Thymus (tissue), 14 donors: ENCODE measurements around the gene CSRP2. TPM values are rescaled to one million over a fixed set of nuclear protein-coding genes. Genes with fewer than 3 reads are reported as not detected.

Experiments
- DNase-seq, 9 donors: peaks; one replicate each; pipeline ENCODE4 v3.0.0-alpha.2; 2013; ENCODE audit warnings: low spot score in 9 of 9, low read depth in 6 of 9, missing footprints in 1 of 9
- H3K27ac ChIP-seq, 2 donors: one replicate each; pipeline ENCODE4 v1.5.1; 2013; ENCODE audit warnings: control low read depth in 1 of 2, low read depth in 1 of 2, low read length in 1 of 2, mild to moderate bottlenecking in 1 of 2, moderate library complexity in 1 of 2
- H3K27me3 ChIP-seq, 2 donors: one replicate each; pipeline ENCODE4 v1.5.1; 2013; ENCODE audit warnings: low read length in 1 of 2; ENCODE audit not compliant: control insufficient read depth in 2 of 2, insufficient read depth in 1 of 2
- H3K36me3 ChIP-seq, 2 donors: one replicate each; pipeline ENCODE4 v1.5.1; 2013; ENCODE audit warnings: low read length in 1 of 2, mild to moderate bottlenecking in 1 of 2, moderate library complexity in 1 of 2; ENCODE audit not compliant: control insufficient read depth in 2 of 2, insufficient read depth in 2 of 2
- H3K4me1 ChIP-seq, 2 donors: one replicate each; pipeline ENCODE4 v1.5.1; 2013; ENCODE audit warnings: low read length in 2 of 2; ENCODE audit not compliant: control insufficient read depth in 2 of 2, insufficient read depth in 2 of 2
- H3K4me3 ChIP-seq, 2 donors: one replicate each; pipeline ENCODE4 v1.5.1; 2013; ENCODE audit warnings: low read length in 2 of 2, control low read depth in 1 of 2, mild to moderate bottlenecking in 1 of 2
- H3K9me3 ChIP-seq, 2 donors: one replicate each; pipeline ENCODE4 v1.5.1; 2013; ENCODE audit warnings: low read length in 1 of 2, mild to moderate bottlenecking in 1 of 2; ENCODE audit not compliant: control insufficient read depth in 2 of 2, insufficient read depth in 1 of 2
- WGBS: extraction: QIAGEN DNeasy Blood & Tissue Kit; methylation state at CpG from one replicate; pipeline ENCODE4 v1.1.7; 2013; 5-methylcytosine and 5-hydroxymethylcytosine counted together
- long read RNA-seq, 10 donors: transcript quantifications; one replicate each; lab custom pipeline, GENCODE V29; 2026
- polyA plus RNA-seq: library from polyadenylated mRNA; stranded (reverse); fragments of 200-250 nt; gene quantifications from one replicate; pipeline ENCODE4 v1.2.3, GENCODE V29; 2013
- total RNA-seq: library from RNA; stranded (reverse); fragments of 120-200 nt; gene quantifications from one replicate; pipeline ENCODE4 v1.2.4, GENCODE V29; 2013
- donor health status: healthy.

Gene CSRP2
- total RNA-seq (51.8 TPM), polyA plus RNA-seq (91.8 TPM)
- long read RNA-seq, donor 1, partial matches to known transcripts, result 0 of 3 reads
- long read RNA-seq, donor 1, other reads (novel, unspliced or antisense), result 0 of 3 reads
- long read RNA-seq, donor 2, result 0 reads
- long read RNA-seq, donor 3, full-length matches to known transcripts, result 44 of 44 reads
- long read RNA-seq, donor 3, partial matches to known transcripts, result 0 of 44 reads
- long read RNA-seq, donor 3, other reads (novel, unspliced or antisense), result 0 of 44 reads
- long read RNA-seq, donor 4, full-length matches to known transcripts, result 17 of 22 reads
- long read RNA-seq, donor 4, partial matches to known transcripts, result 5 of 22 reads
- long read RNA-seq, donor 4, other reads (novel, unspliced or antisense), result 0 of 22 reads
- long read RNA-seq, donor 5, full-length matches to known transcripts, result 73 of 89 reads
- long read RNA-seq, donor 5, partial matches to known transcripts, result 16 of 89 reads
- long read RNA-seq, donor 5, other reads (novel, unspliced or antisense), result 0 of 89 reads
- long read RNA-seq, donor 6, transcript CSRP2-201 (6 exons, 943 nt), result major isoform, 21 of 25 reads
- long read RNA-seq, donor 6, partial matches to known transcripts, result 0 of 25 reads
- long read RNA-seq, donor 6, other reads (novel, unspliced or antisense), result 0 of 25 reads
- long read RNA-seq, donor 7, full-length matches to known transcripts, result 16 of 16 reads
- long read RNA-seq, donor 7, partial matches to known transcripts, result 0 of 16 reads
- long read RNA-seq, donor 7, other reads (novel, unspliced or antisense), result 0 of 16 reads
- long read RNA-seq, donor 8, full-length matches to known transcripts, result 16 of 16 reads
- long read RNA-seq, donor 8, partial matches to known transcripts, result 0 of 16 reads
- long read RNA-seq, donor 8, other reads (novel, unspliced or antisense), result 0 of 16 reads
- long read RNA-seq, donor 9, full-length matches to known transcripts, result 18 of 18 reads
- long read RNA-seq, donor 9, partial matches to known transcripts, result 0 of 18 reads
- long read RNA-seq, donor 9, other reads (novel, unspliced or antisense), result 0 of 18 reads
- long read RNA-seq, donor 10, transcript CSRP2-201 (6 exons, 943 nt), result major isoform, 21 of 26 reads
- long read RNA-seq, donor 10, partial matches to known transcripts, result 0 of 26 reads
- long read RNA-seq, donor 10, other reads (novel, unspliced or antisense), result 0 of 26 reads

DNA sequence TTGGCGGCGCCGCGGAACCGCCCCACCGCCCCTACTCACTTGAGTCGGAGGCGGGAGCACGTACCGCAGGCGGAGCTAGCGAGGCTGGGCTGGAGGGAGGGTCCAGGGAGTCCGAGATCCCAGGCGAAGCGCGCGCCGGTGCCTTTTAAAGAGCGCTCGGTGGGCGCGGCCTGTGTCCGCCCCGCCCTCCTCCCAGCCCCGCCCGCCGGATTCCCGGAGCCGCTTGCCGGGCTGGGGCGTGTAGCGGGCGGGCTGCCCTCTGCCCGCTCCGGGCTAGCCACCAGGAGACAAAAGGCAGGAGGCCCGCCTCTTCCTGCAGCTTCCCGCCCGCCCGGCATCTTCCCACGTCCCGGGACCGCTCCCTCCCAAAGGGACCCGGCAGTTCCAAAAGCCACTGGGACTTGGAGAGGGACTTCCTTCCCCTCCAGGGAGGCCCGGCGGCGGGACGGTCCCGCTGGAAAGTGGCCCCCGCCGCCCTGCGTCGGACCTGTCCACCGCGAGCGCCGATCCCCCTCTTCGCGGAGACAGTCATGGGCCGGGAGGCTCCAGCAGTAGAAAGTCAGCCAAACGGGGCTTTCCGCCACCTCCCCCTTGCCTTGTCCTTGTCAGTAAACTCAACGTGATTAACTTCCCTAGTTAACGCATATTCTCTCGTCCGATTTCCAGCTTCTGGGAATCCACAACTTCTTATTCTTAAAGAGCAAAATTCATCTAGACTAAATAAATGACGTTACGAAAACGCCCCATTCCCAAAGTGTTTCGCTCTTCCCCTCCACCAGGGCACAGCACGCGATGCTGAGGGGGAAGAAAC lies at the start of gene CSRP2:
Gene CSRP2, minus strand, starts transcription at position 121 of the 811 bp plus-strand sequence. CDS start 12,759 bp downstream, outside the sequence.
- H3K36me3 ChIP-seq, result no peaks in the 10 kb centered on the region
- peaks cover 17 to 42% of the 10 kb centered on the region in 2 donors for H3K27me3 ChIP-seq
- H3K4me1 ChIP-seq, result peaks cover 7 to 29% of the 10 kb centered on the region in 2 donors
- peak in 6 of 9 donors; percentile 54 to 82 (median 68) for DNase-seq
- 2% methylated on average over 71 of the region's 71 CpGs for WGBS
- H3K27ac ChIP-seq, result peak within 1 kb of the TSS; percentile 75 to 78
- H3K4me3 ChIP-seq, result peak within 1 kb of the TSS; percentile 63 to 66
- no peaks in the 10 kb centered on the region for H3K9me3 ChIP-seq

DNA sequence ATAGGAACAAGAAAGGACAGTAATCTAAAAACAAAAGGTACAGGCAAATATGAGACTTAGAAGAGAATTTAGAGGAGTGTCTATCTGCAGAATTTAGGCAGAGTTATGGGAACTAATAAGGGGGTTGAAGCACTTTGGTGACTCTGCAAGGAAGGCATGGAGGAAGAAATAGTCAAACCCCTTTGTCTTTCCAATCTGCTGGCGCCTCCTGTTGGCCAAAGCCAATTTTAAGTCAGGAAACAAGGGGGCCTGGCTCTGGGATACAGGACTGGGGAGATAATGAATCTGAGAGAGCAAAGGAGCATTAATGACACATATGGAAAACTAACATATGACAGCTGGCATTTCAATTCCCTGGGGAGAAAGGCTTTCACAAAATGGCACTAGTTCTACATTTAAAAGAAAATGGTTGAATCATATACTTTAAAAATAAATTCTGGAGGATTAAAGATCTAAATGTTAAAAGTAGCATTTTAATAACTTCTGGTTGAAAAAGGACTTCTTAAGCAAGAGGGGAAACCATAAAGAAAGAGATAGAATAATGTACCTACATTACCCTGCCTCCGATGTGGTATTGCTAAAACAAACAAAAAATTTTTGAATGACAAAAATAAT lies 48.5 kb upstream of the CSRP2 start:
- peak in 8 of 9 donors; percentile 19 to 78 (median 37) for DNase-seq
- Histone ChIP-seq H3K36me3 (no peaks in the 10 kb centered on the region), H3K27ac (no peak overlapping the region), H3K27me3 (no peaks in the 10 kb centered on the region), H3K4me1 (no peaks in the 10 kb centered on the region), H3K4me3 (no peak overlapping the region), H3K9me3 (no peaks in the 10 kb centered on the region)
- WGBS, result 79% methylated on average over 2 of the region's 2 CpGs

DNA sequence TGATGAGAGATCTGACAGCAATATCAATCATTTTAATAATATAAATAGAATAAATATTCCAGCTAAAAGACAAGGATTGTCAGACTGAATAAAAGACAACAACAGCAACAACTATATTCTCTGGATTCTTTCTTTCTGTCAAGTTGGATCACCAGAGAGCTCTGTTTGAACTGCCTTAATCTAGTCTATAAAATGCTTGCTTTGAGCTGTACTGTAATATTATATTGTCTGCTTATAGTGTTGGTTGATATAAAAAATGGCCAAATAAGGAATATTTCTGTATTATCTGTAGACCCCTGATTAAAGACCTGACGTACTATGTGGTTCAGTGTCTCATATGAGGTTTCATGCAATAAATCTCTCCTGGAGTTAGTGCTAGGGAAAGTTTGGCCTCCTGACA lies 46.3 kb upstream of the CSRP2 start:
- DNase-seq, result no peak
- Histone ChIP-seq H3K4me1 (peaks cover 7 to 8% of the 10 kb centered on the region in 2 donors), H3K27me3 (no peaks in the 10 kb centered on the region), H3K9me3 (no peaks in the 10 kb centered on the region), H3K36me3 (no peaks in the 10 kb centered on the region), H3K4me3 (no peak overlapping the region), H3K27ac (no peak overlapping the region)
- 97% methylated on average over 1 of the region's 1 CpG for WGBS

DNA sequence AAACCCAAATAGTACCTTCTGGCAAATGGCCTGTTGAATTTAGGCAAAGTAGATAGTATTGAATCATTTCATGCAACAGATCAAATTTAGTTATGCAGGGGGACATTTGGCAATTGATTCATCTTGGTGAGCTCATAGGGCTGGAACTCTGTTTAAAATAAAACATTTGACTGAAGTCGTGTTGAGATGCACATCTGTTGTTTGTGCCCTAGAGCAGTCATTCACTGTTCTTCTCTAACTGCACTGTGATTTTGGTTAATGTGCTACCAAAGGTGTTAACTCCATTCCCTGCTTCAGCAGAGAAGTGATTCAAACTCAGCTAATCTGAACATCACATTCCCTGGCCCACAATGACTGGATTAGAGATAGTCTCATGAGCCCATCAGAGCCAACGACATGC lies 44.0 kb upstream of the CSRP2 start:
- DNase-seq, result no peak
- Histone ChIP-seq H3K4me1 (peaks cover 7 to 15% of the 10 kb centered on the region in 2 donors), H3K9me3 (no peaks in the 10 kb centered on the region), H3K27me3 (no peaks in the 10 kb centered on the region), H3K4me3 (no peak overlapping the region), H3K36me3 (no peaks in the 10 kb centered on the region), H3K27ac (no peak overlapping the region)
- 97% methylated on average over 2 of the region's 2 CpGs for WGBS

DNA sequence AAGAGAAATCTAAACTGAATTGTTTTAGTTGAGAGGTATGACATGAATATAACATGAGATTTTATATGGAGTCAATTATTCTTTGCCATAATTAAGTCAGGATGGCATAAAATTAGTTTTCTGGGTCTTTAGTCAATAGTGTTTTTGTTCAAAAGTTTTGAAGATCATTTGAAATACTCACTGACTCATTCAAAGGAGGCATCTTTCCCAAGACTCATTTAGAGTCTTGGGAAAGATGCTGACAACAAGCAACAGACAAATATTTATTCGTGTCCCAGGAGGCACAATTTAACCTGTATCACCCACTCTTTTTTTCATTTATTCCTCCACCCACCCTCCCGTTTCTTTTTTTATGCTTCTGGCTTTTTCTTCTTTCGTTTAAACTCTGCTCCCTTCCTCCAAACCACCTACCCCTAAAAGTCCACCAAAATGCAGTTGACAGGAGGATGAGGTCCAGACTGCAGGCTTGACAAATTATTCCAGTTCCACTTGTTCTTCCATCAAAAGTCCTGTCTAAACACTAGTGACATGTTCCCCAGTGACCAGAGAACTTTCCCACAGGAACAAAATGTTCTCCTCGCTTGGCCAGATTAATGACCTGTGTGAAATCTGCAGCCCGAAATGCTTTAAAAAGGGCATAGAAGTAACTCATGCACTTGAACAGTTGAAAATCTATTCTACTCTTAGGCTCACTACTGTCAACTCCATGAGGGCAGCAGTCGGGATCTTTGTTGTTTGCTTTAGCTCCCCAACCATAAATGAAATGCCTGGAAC lies 43.3 kb upstream of the CSRP2 start:
- H3K27me3 ChIP-seq, result no peaks in the 10 kb centered on the region
- WGBS, result 98% methylated on average over 6 of the region's 6 CpGs
- H3K36me3 ChIP-seq, result no peaks in the 10 kb centered on the region
- H3K4me3 ChIP-seq, result no peak overlapping the region
- no peak overlapping the region for H3K27ac ChIP-seq
- peaks cover 7 to 15% of the 10 kb centered on the region in 2 donors for H3K4me1 ChIP-seq
- H3K9me3 ChIP-seq, result no peaks in the 10 kb centered on the region
- no peak for DNase-seq

DNA sequence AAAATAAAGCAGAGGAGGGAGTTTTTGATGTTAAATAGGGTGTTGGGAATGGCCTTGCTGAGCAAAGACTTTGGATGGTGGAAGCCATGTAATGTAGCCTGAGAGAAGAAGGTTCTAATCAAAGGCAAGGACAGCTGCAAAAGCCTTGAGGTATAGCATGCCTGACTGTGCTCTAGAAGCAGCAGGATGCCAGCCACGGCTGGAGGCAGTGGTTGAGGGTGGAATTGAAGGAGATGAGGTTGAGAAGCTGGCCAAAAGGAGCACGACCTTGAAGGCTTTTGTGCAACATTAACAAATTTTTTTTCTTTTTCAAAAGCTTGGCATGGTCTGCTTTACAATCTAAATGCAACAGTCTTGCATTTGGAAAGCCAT lies 42.3 kb upstream of the CSRP2 start:
- H3K4me1 ChIP-seq, result peaks cover 7 to 15% of the 10 kb centered on the region in 2 donors
- no peak overlapping the region for H3K27ac ChIP-seq
- no peak overlapping the region for H3K4me3 ChIP-seq
- H3K27me3 ChIP-seq, result no peaks in the 10 kb centered on the region
- H3K9me3 ChIP-seq, result no peaks in the 10 kb centered on the region
- 72% methylated on average over 2 of the region's 2 CpGs for WGBS
- no peaks in the 10 kb centered on the region for H3K36me3 ChIP-seq
- peak in 1 of 9 donors; percentile 10 for DNase-seq

DNA sequence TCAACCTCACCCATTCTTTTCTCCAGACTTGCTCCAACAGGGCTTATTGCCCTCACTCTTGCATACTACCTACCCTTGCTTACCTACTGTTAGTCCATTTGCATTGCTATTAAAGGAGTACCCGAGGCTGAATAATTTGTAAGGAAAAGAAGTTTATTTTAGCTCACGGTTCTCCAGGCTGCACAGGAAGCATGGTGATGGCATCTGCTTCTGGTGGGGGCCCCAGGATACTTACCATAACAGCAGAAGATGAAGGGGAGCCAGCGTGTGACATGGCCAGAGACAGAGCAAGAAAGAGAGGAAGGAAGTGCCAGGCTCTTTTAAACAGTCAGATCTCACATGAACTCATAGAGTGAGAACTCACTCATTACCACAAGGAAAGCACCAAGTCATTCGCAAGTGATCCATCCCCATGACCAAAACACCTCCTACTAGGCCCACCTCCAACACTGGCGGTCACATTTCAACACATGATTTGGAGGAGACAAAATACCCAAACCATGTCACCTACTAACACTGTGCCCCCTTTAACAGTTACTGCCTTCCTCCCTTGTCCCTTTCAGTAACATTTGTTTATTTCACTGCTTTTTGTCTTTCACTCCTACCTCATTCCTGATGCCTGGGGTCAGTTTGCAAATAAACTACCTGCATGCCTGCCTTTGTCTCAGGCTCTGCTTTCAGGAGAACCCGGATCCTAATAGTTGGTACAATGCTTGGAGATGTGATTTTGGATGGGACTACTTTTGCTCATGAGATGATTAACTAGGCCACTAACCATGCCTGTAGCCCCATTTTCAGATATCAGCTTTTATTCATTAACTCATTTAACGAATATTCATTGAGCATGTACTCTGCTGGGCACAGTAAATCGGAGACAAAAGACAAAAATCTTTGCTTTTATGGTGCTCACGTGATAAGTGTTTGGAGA lies 41.6 kb upstream of the CSRP2 start:
- 55% methylated on average over 9 of the region's 9 CpGs for WGBS
- no peaks in the 10 kb centered on the region for H3K27me3 ChIP-seq
- no peaks in the 10 kb centered on the region for H3K9me3 ChIP-seq
- no peaks in the 10 kb centered on the region for H3K36me3 ChIP-seq
- no peak overlapping the region for H3K4me3 ChIP-seq
- H3K27ac ChIP-seq, result peak overlapping the region in 1 of 2 donors; percentile 8
- peaks cover 7 to 15% of the 10 kb centered on the region in 2 donors for H3K4me1 ChIP-seq
- DNase-seq, result peak in 3 of 9 donors; percentile 22 to 57 (median 37)
